Central memory CD4-positive, alpha-beta T cell (primary cell): ENCODE results near the gene ANKAR.
"Not testable (repeated sequence)": the region's sequence is repeated elsewhere in the genome, so short reads cannot be mapped to it uniquely, and the experiment has no call there.

Experiments used
- DNase-seq: peaks from one replicate; pipeline ENCODE4 v3.0.0; 2022

Gene ANKAR

GRCh38 chr2:189661148-189661956 is 13.1 kb upstream of the ANKAR start, which contains the start of gene ASNSD1:
Gene ASNSD1 (plus strand): TSS chr2:189661459. CDS start chr2:189666133, 4,674 bp downstream.
- DNase-seq = peak; percentile 100

GRCh38 chr2:189661957-189662321 is 12.5 kb upstream of the ANKAR start:
- no peak for DNase-seq

- no peak for DNase-seq
Observed at GRCh38 chr2:189662669-189663226, 11.7 kb upstream of the ANKAR start.

GRCh38 chr2:189663319-189663718 is 11.2 kb upstream of the ANKAR start:
- DNase-seq = not testable (repeated sequence)

- DNase-seq = no peak
Observed at GRCh38 chr2:189669913-189670312, 4.6 kb upstream of the ANKAR start.

GRCh38 chr2:189673661-189674373 is 653 bp upstream of the ANKAR start:
- no peak for DNase-seq

GRCh38 chr2:189676471-189676870 is 2.0 kb downstream of the ANKAR start:
- DNase-seq = no peak

GRCh38 chr2:189679226-189679625 is 4.8 kb downstream of the ANKAR start:
- DNase-seq = no peak

GRCh38 chr2:189681203-189681602 is 6.7 kb downstream of the ANKAR start:
- DNase-seq = no peak

GRCh38 chr2:189681903-189682302 is 7.4 kb downstream of the ANKAR start:
- no peak for DNase-seq

GRCh38 chr2:189683348-189683747 is 8.9 kb downstream of the ANKAR start:
- DNase-seq = no peak

GRCh38 chr2:189684811-189685210 is 10.3 kb downstream of the ANKAR start:
- DNase-seq = no peak

GRCh38 chr2:189685540-189686229 is 11.2 kb downstream of the ANKAR start:
- DNase-seq = no peak

GRCh38 chr2:189687796-189688195 is 13.3 kb downstream of the ANKAR start:
- DNase-seq = not testable (repeated sequence)

- DNase-seq = no peak
Observed at GRCh38 chr2:189696223-189696622, 21.8 kb downstream of the ANKAR start.

GRCh38 chr2:189698020-189698887 is 23.8 kb downstream of the ANKAR start:
- DNase-seq = peak; percentile 42

- DNase-seq = no peak
Observed at GRCh38 chr2:189700681-189701080, 26.2 kb downstream of the ANKAR start.

- DNase-seq = no peak
Observed at GRCh38 chr2:189702071-189702470, 27.6 kb downstream of the ANKAR start.

GRCh38 chr2:189709501-189710221 is 35.2 kb downstream of the ANKAR start:
- DNase-seq = no peak

GRCh38 chr2:189717593-189717992 is 43.1 kb downstream of the ANKAR start:
- not testable (repeated sequence) for DNase-seq

GRCh38 chr2:189719571-189719970 is 45.1 kb downstream of the ANKAR start:
- DNase-seq = no peak
